Ecto neural progenitor cell (in vitro differentiated cells): ENCODE results near the gene CEACAM16.

ENCODE experiments used
- DNase-seq: peaks from one replicate; pipeline ENCODE4 v3.0.0-alpha.2; 2018; ENCODE audit warnings: low spot score

CEACAM16 gene

DNA sequence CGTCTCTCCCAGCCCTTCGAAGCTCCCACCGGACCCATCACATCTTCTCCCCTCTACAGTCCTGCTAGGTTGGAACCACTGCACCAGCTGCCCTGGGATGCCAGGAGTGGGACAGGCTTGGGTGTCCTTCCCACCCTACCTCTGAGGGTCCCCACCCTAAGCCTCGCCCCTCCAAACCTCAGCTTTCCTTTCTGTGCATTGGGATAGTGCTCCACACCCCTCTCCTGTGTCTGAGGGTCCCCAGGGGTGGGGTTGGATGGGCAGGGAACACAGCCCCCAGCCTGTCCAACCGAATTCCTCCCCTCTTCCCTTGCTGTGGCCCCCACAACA, 47.6 kb downstream of the CEACAM16 start:
- DNase-seq = no peak

GRCh38 chr19:44746946-44747738, 48.2 kb downstream of the CEACAM16 start:
- DNase-seq = peak; percentile 73

- no peak for DNase-seq
Observed at GRCh38 chr19:44747739-44748425, 48.9 kb downstream of the CEACAM16 start.

DNA sequence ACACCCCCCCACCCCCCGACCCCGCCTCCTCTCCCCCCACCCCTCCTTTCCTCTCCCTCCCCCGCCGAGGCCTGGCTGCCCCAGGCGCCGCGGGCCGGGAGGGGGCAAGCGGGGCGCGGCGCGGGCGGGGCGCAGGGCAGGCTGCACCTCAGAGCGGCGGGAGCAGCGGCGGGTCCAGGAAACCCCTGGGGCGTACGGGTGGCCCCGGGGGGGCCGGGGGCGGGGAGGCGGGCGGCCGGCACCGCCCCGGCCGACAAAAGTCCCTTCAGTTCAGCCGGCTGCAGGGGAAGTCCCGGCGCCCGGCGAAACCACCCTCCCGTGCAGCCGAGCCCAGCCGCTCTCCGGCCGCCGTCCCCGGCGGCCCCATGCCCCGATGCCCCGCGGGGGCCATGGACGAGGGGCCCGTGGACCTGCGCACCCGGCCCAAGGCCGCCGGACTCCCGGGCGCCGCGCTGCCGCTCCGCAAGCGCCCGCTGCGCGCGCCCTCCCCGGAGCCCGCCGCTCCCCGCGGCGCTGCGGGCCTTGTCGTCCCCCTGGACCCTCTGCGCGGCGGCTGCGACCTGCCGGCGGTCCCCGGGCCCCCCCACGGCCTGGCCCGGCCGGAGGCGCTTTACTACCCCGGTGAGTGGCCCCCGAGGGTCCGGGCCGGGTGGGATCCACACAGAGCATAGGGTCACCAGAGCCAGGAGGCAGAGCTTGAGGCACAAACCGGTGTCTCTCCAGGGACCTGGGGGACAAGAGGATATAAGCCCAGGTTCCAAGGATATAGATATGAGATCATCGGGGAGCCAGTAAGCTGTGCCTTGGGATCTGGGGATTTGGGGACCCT, 49.7 kb downstream of the CEACAM16 start, which contains the start of gene BCL3:
BCL3 (plus strand) TSS at position 283 of the 829 bp plus-strand sequence; CDS start at position 366, 83 bp downstream.
- no peak for DNase-seq

GRCh38 chr19:44749292-44749691, 50.3 kb downstream of the CEACAM16 start:
- DNase-seq = no peak

DNA sequence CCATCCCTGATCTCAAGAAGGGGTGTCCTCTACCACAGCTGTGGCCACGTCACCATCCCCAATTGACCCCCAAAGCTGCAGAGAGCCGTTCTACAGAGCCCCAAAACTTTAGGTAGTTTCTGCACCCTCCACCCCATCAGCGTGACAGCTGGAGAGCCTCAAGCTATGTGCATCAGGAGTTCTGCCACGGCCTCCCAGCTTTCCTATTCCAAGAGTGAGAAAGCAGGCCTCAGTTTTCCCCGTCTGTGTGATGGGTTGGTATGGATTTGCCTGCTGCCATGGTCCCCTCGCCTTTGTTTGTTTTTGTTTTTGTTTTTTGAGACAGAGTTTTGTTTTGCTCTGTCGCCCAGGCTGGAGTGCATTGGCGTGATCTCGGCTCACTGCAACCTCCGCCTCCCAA, 51.0 kb downstream of the CEACAM16 start:
- no peak for DNase-seq

DNA sequence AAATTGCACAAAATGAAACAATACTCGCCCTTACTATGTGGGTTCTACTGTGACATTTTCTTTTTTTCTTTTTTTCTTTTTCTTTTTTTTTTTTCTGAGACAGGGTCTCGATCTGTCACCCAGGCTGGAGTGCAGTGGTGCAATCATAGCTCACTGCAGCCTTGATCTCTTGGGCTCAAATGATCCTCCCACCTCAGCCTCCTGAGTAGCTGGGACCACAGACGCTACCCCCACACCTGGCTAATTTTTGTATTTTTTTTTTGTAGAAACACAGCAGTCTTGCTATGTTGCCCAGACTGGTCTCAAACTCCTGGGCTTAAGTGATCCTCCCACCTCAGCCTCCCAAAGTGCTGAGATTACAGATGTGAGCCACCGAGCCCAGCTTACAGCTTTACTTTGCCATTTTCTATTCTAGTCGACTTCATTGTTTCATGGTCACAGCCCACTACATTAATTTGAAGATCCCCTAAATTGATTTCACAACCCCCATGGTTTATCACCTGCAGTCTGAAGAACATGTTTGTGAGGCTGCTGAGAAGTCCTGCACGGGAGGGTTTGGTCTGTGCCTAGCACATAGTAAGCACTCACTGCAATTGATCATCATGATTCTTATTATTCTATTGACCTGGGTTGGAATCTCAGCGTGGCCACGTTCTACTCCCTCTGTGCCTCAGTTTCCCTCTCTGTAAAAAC, 53.3 kb downstream of the CEACAM16 start:
- DNase-seq = no peak

- no peak for DNase-seq
Observed at GRCh38 chr19:44752816-44753625, 54.1 kb downstream of the CEACAM16 start.

GRCh38 chr19:44753626-44753931, 54.6 kb downstream of the CEACAM16 start:
- no peak for DNase-seq

DNA sequence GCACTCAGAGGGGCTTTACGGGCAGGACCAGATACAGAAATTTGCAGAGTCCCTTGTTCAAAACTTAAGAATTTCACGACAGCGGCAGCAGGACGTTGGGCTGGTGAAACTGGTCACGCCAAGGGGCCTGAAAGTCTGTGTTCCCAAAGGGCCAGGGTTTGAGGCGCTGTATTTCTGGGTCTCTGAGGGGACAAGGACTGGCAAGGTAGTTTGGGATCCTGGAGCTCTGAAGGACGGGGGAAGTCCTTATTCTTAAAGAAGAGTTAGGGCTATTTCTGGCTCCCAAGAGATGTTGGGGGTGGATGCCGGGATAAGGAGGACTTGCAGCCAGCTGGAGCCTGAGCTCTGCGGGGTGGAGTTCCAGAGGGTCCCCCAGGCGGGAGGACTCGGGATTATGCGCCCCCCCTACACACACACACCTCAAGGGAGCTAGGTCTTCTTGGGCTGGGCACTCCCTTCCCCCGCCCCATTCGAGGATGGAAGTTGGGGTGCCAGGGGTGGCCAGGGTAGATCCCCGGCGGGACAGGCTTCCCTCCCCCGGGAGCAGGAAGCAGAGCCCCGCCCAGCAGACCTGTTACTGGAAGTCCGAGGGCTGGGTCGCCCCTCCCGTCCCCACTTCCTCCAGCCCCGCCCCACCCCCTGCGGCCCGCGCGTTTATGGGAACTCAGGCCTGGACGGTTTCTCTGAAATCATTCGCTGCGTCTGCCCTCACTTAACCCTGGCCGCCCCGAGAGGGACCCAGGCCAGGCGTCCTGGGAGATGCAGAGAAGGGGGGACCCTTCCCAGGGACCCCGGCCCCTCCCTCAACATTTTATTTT, 55.2 kb downstream of the CEACAM16 start:
- DNase-seq = no peak

- no peak for DNase-seq
Observed at GRCh38 chr19:44754750-44755080, 55.8 kb downstream of the CEACAM16 start.

- no peak for DNase-seq
Observed at GRCh38 chr19:44755219-44755618, 56.3 kb downstream of the CEACAM16 start.

GRCh38 chr19:44756089-44756562, 57.2 kb downstream of the CEACAM16 start:
- no peak for DNase-seq

DNA sequence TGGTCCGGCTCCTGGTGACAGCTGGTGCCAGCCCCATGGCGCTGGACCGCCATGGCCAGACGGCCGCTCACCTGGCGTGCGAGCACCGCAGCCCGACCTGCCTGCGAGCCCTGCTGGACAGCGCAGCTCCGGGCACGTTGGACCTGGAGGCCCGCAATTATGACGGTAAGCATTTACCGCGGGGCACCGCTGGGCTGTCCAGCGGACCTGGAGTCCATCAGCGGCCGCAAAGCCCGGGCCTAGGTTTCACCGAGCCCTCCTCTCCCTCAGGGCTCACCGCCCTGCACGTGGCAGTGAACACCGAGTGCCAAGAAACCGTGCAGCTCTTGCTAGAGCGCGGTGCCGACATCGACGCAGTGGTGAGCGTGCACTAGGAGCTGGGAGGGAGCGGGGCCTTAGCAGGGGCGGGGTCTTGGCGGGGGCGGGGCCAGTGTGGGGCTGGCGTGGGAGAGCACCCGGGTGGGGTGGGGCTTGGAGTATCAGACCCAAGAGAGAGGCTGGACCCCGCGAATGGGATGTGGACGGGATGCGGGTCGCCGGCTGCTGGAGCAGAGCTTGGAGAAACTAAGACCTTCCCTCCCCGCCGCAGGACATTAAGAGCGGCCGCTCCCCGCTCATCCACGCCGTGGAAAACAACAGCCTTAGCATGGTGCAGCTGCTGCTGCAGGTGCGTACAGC, 58.2 kb downstream of the CEACAM16 start:
- peak; percentile 67 for DNase-seq

DNA sequence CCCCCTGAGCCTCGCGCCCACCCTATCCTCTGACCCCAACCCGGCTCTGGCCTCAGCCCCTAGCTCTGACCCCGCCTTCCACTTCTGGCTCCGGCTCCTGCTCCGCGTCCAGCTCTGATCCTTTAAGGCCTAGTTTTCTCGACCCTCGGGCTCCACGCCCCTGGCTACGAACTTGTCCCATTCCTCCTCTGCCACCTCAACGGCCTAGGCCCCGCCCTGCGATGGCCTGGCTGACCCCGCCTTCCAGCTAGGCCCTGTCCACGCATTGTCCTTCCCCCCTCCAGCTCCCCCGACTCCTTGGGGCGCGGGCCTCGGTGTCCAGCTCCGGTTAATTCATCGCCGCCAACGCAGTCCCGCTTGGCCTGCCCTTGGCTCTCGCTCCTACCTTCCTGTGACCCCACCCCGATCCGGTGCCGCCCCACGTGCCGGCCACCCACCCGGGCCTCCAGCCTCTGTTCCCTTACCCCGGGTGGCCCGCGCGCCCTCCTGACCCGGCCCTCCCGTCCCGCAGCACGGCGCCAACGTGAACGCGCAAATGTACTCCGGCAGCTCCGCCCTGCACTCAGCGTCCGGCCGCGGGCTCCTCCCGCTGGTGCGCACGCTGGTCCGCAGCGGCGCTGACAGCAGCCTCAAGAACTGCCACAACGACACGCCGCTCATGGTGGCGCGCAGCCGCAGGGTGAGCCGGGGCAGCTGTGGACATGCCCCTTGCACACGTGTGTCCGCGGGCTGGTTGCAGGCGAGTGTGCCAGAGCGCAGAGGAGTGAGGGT, 59.0 kb downstream of the CEACAM16 start:
- DNase-seq = peak; percentile 85

- no peak for DNase-seq
Observed at GRCh38 chr19:44758596-44758995, 59.6 kb downstream of the CEACAM16 start.

DNA sequence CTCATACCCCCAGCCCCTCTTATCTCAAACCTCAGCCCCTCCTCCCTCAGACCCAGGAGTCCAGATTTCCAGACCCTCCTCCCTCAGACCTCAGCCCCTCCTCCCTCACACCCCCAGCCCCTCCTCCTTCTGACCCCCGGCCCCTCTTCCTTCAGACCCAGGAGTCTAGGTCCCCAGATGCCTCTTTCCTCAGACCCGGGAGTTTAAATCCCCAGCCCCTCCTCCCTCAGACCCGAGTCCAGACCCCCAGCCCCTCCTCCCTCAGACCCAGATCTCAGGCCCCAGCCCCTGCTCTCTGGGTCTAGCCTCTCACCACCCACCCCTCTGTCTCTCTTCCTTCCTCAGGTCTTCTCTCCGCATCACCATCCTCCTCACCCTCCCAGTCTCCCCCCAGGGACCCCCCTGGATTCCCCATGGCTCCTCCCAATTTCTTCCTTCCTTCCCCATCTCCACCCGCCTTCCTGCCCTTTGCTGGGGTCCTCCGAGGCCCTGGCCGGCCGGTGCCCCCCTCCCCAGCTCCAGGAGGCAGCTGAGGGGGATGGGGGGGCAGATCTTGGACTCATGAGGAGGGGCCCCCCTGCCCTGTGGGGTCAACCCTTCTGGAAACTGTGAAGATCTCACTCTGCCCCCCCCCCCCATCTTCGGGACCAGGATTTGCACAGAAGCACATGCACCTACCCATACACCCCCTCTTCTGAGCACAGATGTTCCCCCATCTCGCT, 60.3 kb downstream of the CEACAM16 start:
- DNase-seq = no peak
